CD4-positive, alpha-beta T cell treated with Interferon gamma for 1 hour (primary cell): ENCODE data around the gene ANO4.

ENCODE experiments used
- DNase-seq: peaks from one replicate; pipeline ENCODE4 v3.0.0-alpha.2; 2020

Gene ANO4

GRCh38 chr12:100794441-100795173 is at the start of gene ANO4:
TSS of gene ANO4 (plus strand) at chr12:100794776. CDS start at chr12:100901786, 107,010 bp downstream.
- no peak for DNase-seq

DNA sequence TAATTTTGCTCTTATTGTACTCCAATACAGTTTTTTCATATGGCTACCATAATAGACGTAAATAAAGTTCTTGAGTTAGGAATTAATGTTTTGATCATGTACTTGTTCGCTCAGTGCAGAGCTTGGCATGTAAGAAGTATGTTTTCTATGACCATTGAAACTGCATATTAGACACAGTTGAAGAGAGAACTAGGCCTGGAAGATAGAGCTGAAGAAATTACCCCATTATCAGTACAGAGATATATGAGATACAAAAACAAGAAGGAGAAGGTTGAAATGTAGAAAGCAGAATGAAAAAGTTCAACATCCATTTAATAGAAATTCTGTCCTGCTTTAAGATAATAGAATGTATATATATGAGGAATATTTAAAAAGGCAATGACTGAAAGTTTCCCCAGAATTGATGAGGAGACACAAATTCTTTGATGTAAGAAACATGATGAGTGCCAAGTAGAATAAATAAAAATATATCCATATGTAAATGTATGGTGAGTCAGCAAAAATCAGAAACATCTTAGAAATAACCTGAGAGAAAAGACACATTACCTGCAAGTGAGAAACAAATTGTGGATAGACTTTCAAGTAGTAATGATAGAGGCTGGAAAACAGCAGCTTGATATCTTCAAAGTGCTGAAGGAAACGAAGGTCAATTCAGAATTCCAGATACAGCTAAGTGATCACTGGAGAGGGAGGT is 49.1 kb upstream of the ANO4 start:
- no peak for DNase-seq

- no peak for DNase-seq
Measured at GRCh38 chr12:100752841-100753240, 41.7 kb upstream of the ANO4 start.

- DNase-seq, result no peak
Measured at GRCh38 chr12:100753837-100754236, 40.7 kb upstream of the ANO4 start.

DNA sequence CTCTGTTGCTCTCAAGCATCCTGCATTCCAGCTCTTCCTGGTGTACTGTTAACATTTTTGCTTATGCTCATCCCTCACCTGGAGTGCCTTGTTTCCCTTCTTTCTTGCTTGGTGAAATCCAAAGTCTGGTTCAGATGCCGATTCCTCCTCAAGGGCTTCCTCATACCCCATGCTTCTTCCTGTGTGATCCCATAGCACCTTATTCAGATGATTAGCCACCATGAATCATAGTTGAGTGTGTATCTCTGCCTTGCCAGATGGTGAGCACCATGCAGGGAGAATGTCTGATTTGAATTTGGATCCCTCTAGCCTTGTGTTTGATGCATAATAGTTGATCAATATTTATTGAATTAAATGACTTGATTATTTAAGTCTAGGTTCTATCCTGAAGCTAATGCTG is 39.4 kb upstream of the ANO4 start:
- no peak for DNase-seq

DNA sequence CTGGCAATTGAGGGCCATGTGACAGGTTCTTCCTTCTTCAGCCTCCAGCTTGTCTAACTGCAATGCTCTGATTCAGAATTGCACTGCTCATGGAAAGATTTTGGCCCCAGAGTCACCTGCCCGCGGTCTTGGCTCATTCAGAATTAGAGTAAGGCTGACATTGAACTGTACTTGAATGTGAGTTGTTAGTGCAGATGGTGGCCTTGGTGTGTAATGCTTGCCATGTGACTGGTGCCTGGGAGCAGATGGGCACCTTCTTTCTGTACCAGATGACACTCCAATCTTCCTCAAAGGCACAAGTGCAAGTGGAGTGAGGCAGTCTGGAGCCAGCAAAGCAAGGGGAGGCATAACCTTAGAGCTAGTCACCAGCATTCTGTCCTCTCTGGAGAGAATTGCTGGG is 36.5 kb upstream of the ANO4 start:
- no peak for DNase-seq

DNA sequence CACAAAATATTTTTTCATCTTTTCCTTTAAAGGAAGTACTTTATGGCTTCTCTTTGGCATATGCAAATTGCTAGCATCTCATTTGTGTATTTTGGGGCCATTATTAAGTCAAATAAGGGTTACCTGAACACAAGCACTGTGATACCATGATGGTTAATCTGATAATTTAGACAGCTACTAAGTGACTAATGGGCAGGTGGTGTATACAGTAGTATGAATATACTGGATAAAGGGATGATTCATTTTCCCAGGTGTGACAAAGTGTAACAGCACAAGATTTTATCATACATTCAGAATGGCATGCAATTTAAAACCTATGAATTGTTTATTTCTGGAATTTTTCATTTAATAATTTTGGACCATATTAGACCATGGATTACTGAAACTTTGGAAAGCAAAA is 27.2 kb upstream of the ANO4 start:
- no peak for DNase-seq

DNA sequence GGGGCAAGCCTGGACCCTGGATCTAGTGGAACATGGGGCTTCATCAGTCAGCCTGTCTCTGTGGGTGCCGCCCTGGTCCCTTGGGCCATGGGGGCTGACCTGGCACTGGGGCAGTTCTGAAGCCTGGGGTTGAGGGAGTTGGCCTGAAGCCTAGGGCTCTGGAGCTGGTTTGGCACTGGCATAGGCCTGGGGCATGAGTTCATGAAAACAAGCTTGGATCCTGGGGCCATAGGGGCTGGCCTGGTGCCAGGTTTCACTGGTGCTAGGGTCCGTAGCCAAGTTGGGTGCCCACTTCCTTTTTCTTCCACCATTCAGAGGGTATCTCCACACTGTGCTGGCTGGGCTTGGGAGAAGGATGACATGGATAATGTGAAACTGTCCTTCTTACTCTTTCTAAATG is 26.6 kb upstream of the ANO4 start:
- no peak for DNase-seq

DNA sequence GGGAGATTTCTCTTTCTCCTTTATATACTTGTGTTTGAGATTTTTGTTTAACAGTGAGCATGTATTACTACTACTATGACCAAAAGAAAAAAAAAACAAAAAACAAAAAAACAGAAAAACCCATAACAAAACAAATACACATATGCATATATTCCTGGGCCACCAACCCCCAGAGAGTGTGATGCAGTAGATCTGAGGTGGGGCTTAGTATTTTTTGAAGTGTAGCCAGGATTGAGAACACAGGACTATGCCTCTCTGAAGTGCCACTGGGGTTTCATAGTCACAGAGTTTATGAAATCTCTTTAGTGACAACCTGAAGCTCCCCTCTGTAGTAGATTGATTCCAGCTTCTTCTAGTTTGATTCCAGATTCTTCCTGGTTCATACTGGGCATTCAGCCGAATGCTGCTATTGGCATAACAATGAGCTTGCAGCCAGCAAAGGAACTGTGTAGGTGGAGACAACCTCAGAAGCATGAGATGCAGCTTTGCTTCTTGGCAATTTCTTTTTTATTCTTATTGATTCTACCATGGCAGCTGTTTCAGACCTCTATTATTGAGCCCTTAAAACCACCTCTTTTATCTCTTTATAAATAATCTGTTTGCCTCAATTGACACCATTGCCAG is 15.5 kb upstream of the ANO4 start:
- DNase-seq, result no peak

- no peak for DNase-seq
Measured at GRCh38 chr12:100789146-100789545, 5.4 kb upstream of the ANO4 start.

DNA sequence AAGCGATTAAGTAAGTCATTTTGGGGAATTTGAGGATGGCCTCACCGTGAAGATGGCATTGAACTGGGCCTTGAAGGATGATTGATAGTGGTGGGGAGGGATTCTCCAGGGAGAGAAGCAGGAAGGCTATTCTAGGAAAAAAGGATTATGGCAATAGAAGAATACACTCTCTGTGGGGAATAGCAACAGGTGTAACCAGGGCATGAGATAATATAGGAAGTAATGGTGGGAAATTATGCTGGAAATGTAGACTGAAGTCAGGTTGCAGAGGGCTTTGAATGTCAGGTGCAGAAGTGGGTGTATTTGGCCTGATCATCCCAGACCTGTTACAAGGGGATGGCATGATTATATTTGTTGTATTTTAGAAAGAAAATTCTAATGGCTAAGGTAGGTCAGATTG is 4.6 kb upstream of the ANO4 start:
- no peak for DNase-seq

DNA sequence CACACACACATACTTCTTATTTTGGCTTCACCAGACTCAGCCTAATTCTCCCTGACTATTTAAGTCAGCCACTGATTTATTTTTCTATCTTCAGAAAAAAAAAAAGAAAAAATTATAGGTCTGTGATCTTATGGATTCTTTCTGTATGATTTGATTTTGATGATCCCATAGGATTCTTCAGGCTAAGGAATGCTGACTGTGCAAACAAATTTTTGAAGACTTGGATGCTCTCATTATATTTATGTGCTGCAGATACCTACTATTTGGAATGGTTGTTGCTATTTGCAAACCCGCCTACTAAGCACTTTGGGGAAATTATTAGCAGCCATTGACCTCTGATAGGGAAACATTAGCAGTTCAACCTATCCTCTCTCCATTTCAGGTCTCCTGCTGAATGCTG is 4.0 kb upstream of the ANO4 start:
- DNase-seq, result no peak

- no peak for DNase-seq
Measured at GRCh38 chr12:100793182-100793581, 1.4 kb upstream of the ANO4 start.

DNA sequence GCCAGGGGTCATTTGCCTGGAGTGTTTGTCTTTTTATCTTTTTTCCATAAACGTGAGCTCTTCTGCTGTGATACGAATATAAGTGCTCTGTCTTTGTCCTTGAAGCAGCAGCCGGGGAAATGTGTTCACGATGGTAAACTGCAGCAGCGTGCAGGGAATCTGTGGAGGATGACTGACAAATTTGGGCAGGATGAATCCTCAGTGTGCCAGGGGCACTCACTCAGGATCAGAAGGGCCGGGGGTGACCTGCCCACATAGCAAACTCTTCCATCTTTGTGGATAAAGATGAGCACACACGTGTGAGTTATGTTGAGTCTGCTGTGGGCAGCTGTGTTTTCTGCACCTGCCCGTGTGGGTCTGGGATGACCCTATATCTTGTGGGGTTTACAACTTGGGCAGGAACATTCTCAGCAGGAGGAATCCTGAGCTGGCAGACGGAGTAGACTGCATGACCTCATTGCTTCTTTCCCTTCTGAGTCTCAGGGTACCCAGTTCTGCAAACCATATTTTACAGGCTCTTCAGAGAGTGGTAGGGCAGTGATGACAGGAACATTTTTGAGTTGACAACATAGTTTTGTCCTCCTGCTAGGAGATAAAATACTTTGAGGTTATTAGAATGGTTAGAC is 711 bp downstream of the ANO4 start:
- DNase-seq, result no peak

DNA sequence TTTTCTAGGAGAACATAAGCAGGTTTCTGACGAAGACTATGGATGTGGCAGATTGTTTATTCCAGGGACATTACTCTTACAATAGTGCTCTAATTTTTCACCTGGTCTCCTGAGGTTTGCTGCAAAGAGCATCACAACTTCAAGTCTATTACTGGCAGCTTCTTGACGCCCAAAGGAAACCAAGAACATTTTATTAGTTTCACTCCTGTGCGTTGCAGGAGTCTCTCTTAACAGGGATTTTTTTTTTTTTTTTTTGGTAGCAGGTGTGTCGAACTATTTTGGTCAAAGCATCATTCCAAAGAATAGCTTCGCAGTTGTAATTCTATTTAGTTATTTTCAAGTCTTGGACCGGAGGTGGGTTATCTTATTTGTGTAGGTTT is 1.2 kb downstream of the ANO4 start:
- no peak for DNase-seq

DNA sequence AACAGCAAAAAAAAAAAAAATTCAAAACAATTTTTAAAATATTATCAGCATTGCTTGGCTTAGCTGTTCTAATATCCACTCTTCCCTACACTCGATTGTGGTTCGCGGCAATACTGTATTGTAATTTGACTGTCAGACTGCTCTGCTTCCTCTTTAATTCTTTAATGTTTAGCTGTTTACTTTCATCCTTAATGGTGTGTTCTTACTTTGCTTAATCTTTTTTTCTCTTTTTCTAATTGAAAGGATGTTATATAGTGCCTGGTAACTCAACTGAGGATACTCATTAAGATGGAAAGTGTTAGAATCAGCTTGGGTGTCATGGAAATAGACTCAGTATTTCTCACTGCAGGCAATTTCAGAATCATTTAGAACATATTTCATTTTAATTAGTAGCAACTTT is 2.0 kb downstream of the ANO4 start:
- no peak for DNase-seq

- no peak for DNase-seq
Measured at GRCh38 chr12:100797246-100797645, 2.7 kb downstream of the ANO4 start.

GRCh38 chr12:100797786-100798185 is 3.2 kb downstream of the ANO4 start:
- DNase-seq, result no peak

- DNase-seq, result no peak
Measured at GRCh38 chr12:100798286-100799160, 3.9 kb downstream of the ANO4 start.

DNA sequence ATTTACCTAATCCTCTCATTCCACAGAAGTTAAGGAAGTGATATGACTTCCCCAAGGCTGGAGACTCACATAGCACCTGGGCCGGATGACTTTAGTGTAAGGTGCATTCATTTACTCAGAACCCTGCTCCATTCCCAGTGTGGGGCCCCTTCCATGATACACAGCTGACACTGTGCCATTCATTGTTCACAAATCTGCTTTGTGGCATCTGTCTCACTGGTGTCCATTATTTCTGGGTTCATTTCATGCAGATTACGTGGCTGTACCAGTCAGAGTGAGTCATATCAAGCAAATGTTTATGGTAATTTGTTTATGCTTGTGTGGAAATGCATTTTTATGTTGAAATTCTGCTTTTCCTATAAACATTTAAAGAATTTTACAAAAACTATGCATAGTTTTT is 5.2 kb downstream of the ANO4 start:
- no peak for DNase-seq

GRCh38 chr12:100800723-100801122 is 6.1 kb downstream of the ANO4 start:
- DNase-seq, result no peak

DNA sequence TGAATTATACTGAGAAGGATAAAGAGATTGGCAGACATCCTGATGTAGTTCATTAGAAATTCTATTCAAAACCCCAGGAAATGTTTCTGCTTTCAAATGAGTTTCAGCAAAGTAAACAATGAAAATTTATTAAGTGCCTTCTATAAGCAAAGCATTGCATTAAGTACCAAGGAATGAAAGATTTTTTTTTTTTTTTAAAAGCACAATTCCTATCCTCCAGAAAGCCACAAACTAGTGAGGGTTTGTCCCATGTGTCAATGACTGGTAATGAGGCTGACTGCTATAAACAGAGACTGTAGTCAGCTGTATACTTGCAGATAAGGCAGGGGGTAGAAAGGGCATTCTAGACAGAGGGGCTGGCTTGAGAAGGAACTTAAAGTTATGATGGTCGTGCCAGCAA is 6.7 kb downstream of the ANO4 start:
- DNase-seq, result no peak

GRCh38 chr12:100808777-100809176 is 14.2 kb downstream of the ANO4 start:
- DNase-seq, result no peak
